Brain microvascular endothelial cell (primary cell): ENCODE data around the gene ABCA7.

ENCODE experiments used
- DNase-seq: peaks from one replicate; pipeline ENCODE4 v3.0.0-alpha.2; 2020
- H3K27ac ChIP-seq: fragments of 250-450 bp; sonication (Bioruptor Pico); 2 replicates; pipeline ENCODE4 v1.5.1; 2020; ENCODE audit warnings: mild to moderate bottlenecking, moderate library complexity
- H3K27me3 ChIP-seq: fragments of 250-450 bp; sonication (Bioruptor Pico); replicated peaks from 2 replicates; pipeline ENCODE4 v1.5.1; 2020; ENCODE audit warnings: mild to moderate bottlenecking
- H3K36me3 ChIP-seq: fragments of 250-450 bp; sonication (Bioruptor Pico); replicated peaks from 2 replicates; pipeline ENCODE4 v1.5.1; 2020; ENCODE audit warnings: mild to moderate bottlenecking
- H3K4me3 ChIP-seq: 2 replicates; pipeline ENCODE4 v1.5.1; 2011; ENCODE audit warnings: low read depth, mild to moderate bottlenecking, control low read depth, low read length, moderate library complexity
- CTCF ChIP-seq: IDR thresholded peaks from 2 replicates; pipeline ENCODE4 v1.5.1; 2011; ENCODE audit warnings: low read depth, mild to moderate bottlenecking, moderate library complexity, low read length, control low read depth, inconsistent platforms; ENCODE audit errors: missing control alignments
- in situ Hi-C: cut with HindIII; loops from 2 replicates; pipeline ENCODE4 v1.10.0; 2017; ENCODE audit warnings: low sequenced_read_pairs, low pct_ligation_motif_present

The ABCA7 gene

GRCh38 chr19:1074544-1075283, 34.8 kb downstream of the ABCA7 start:
- Histone ChIP-seq H3K27ac (no peak overlapping the region), H3K27me3 (peaks cover 7% of the 10 kb centered on the region), H3K4me3 (no peak overlapping the region), H3K36me3 (no peaks in the 10 kb centered on the region)
- TF ChIP-seq CTCF = no peak
- in situ Hi-C loops = no loop called here
- DNase-seq = no peak

GRCh38 chr19:1076046-1076386, 36.1 kb downstream of the ABCA7 start:
- Histone ChIP-seq H3K27ac (no peak overlapping the region), H3K4me3 (no peak overlapping the region), H3K36me3 (no peaks in the 10 kb centered on the region), H3K27me3 (peaks cover 1% of the 10 kb centered on the region)
- no peak for TF ChIP-seq CTCF
- in situ Hi-C loops = no loop called here
- no peak for DNase-seq

GRCh38 chr19:1076951-1077350, 37.0 kb downstream of the ABCA7 start:
- no peak overlapping the region for H3K4me3 ChIP-seq
- DNase-seq = no peak

GRCh38 chr19:1079566-1080111, 39.7 kb downstream of the ABCA7 start:
- DNase-seq = no peak
- no peak overlapping the region for H3K27ac ChIP-seq
- H3K36me3 ChIP-seq = no peaks in the 10 kb centered on the region
- no peak for TF ChIP-seq CTCF
- no peaks in the 10 kb centered on the region for H3K27me3 ChIP-seq
- H3K4me3 ChIP-seq = no peak overlapping the region
- in situ Hi-C loops = no loop called here

More at GRCh38 chr19:1076951-1077350, 37.0 kb downstream of the ABCA7 start:
- Histone ChIP-seq H3K27ac (no peak overlapping the region), H3K36me3 (no peaks in the 10 kb centered on the region), H3K27me3 (no peaks in the 10 kb centered on the region)
- no peak for TF ChIP-seq CTCF
- in situ Hi-C loops = no loop called here

GRCh38 chr19:1080360-1081161, 40.7 kb downstream of the ABCA7 start:
- H3K4me3 ChIP-seq = no peak overlapping the region
- DNase-seq = no peak
- in situ Hi-C loops = no loop called here
- H3K36me3 ChIP-seq = no peaks in the 10 kb centered on the region
- H3K27me3 ChIP-seq = no peaks in the 10 kb centered on the region
- no peak overlapping the region for H3K27ac ChIP-seq
- TF ChIP-seq CTCF = no peak
